ENCODE data around the gene EXOC4. TPM values are rescaled to one million over a fixed set of nuclear protein-coding genes. Genes with fewer than 3 reads are reported as not detected.

EXOC4 gene
- total and polyA plus RNA-seq, 2 donors from 2014 or later, result 22.8 to 78.7 TPM

DNA sequence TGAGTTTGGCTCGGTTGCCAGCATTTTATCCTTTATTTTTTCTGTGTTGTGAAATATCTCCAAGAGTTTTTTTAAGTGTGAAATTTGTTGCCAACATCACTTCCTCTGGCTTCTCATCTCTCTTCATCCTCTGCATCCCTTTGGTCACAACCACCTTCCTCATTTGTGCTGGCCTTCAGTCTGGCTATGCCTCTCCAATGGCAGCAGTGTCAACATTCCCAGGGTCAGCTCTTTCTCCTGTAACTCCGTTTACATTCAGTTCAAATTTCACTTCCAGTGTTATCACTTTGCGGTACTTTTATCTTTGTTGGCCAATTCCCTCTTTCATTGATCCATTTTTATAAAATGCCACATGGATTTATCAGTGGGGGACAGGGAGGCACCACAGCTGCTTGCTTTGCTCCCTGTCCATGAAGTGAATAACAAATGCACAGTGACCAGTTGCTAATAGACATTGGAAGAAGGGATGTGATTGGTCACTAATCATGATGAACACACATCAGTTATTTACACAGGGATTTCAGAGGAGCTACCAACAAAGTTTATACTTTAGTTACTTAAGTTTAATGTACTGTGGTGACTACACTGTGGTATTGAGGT lies 562.8 kb downstream of the EXOC4 start:
- Histone ChIP-seq H3K27ac (ENCODE audit: low read depth in 2 of 2, low read length in 2 of 2) (no peak overlapping the region), H3K4me1 (ENCODE audit: control insufficient read depth in 2 of 3, insufficient read depth in 2 of 3, low read depth in 1 of 3, low read length in 3 of 3) (no peaks in the 10 kb centered on the region), H3K9me3 (ENCODE audit: control insufficient read depth in 2 of 3, insufficient read depth in 1 of 3, low read length in 3 of 3) (no peaks in the 10 kb centered on the region), H3K36me3 (ENCODE audit: control insufficient read depth in 2 of 3, insufficient read depth in 3 of 3, low read length in 3 of 3) (peaks cover 0 to 4% (median 0%) of the 10 kb centered on the region in 3 donors), H3K27me3 (ENCODE audit: control insufficient read depth, insufficient read depth, low read length) (no peaks in the 10 kb centered on the region), H3K9ac (ENCODE audit: low read length in 3 of 3) (no peak overlapping the region), H3K4me3 (ENCODE audit: low read length in 3 of 3) (no peak overlapping the region)
- intact Hi-C loops (cut with DNase I), result no loop called here
- no peak for FAIRE-seq
- no peak for DNase-seq
- TF ChIP-seq, protein P1, sequence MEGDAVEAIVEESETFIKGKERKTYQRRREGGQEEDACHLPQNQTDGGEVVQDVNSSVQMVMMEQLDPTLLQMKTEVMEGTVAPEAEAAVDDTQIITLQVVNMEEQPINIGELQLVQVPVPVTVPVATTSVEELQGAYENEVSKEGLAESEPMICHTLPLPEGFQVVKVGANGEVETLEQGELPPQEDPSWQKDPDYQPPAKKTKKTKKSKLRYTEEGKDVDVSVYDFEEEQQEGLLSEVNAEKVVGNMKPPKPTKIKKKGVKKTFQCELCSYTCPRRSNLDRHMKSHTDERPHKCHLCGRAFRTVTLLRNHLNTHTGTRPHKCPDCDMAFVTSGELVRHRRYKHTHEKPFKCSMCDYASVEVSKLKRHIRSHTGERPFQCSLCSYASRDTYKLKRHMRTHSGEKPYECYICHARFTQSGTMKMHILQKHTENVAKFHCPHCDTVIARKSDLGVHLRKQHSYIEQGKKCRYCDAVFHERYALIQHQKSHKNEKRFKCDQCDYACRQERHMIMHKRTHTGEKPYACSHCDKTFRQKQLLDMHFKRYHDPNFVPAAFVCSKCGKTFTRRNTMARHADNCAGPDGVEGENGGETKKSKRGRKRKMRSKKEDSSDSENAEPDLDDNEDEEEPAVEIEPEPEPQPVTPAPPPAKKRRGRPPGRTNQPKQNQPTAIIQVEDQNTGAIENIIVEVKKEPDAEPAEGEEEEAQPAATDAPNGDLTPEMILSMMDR (IDR thresholded peaks at IDR 0.05; ENCODE audit: borderline replicate concordance, extremely low read depth, insufficient read depth), result no peak

DNA sequence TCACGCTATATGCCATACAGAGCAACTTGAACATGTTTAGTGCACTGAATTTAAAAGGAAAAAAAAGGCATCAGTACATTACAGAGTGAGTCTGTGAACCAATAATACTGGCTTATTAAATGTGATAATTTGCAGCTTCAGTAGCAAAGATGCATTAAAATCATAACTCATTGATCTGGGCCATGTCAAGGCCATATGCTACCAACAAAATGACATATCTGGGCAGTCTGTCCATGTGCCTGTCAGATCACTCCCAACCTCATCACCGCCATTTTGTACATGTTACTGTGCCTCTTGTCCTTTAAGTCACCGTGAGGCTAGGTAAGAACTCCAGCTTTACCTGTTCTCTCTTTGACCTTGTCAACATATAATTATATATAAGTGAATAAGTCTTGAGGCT lies 566.8 kb downstream of the EXOC4 start:
- intact Hi-C loops (cut with DNase I), result no loop called here
- Histone ChIP-seq H3K4me3 (ENCODE audit: low read length in 3 of 3) (no peak overlapping the region), H3K27me3 (ENCODE audit: control insufficient read depth, insufficient read depth, low read length) (no peaks in the 10 kb centered on the region), H3K36me3 (ENCODE audit: control insufficient read depth in 2 of 3, insufficient read depth in 3 of 3, low read length in 3 of 3) (peaks cover 0 to 4% (median 0%) of the 10 kb centered on the region in 3 donors), H3K4me1 (ENCODE audit: control insufficient read depth in 2 of 3, insufficient read depth in 2 of 3, low read depth in 1 of 3, low read length in 3 of 3) (no peaks in the 10 kb centered on the region), H3K9ac (ENCODE audit: low read length in 3 of 3) (no peak overlapping the region), H3K9me3 (ENCODE audit: control insufficient read depth in 2 of 3, insufficient read depth in 1 of 3, low read length in 3 of 3) (no peaks in the 10 kb centered on the region), H3K27ac (ENCODE audit: low read depth in 2 of 2, low read length in 2 of 2) (no peak overlapping the region)
- DNase-seq (no peak), FAIRE-seq (no peak)
- TF ChIP-seq, protein P1 (IDR thresholded peaks at IDR 0.05; ENCODE audit: borderline replicate concordance, extremely low read depth, insufficient read depth), result no peak

DNA sequence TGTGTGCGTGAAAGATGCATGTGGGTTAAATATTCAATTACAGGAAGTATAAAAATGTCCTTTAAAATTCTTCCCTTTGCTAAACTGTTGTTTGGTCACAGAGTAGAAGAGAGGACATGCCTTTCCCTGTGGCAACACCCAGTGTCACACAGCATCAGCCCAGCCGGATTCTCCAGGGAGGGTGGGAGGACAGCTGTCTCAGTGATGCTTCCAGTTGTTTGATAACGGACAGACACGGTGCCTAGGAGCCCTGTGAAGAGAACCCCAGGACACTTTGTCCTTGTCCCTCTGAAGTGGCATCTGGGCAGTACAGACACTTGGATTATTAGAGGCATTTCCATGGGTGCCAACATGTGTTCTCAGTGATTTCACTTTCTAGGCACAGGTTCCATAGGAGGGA lies 567.7 kb downstream of the EXOC4 start:
- FAIRE-seq, result no peak
- TF ChIP-seq, protein P1 (IDR thresholded peaks at IDR 0.05; ENCODE audit: borderline replicate concordance, extremely low read depth, insufficient read depth), result no peak

DNA sequence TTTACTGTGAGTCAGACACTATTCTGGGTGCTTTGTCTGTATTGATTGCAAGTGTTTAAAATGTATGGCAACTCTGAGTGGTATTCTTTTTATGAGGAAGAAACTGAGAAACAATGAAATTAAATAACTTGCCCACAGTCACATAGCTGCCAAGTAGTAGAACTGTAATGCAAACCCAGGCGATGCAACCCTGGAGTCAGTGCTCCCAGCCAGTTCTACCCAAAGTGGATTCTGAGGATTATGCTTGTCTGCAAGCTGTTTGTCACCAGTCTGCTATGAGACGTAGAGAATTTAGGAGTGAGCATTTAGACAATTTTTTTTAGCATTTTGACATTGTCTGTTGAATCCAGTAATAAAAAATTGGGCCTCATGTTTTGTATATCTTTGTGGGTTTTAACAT lies 568.3 kb downstream of the EXOC4 start:
- no peak overlapping the region for H3K4me3 ChIP-seq (ENCODE audit: low read length in 3 of 3)
- peaks cover 0 to 4% (median 0%) of the 10 kb centered on the region in 3 donors for H3K36me3 ChIP-seq (ENCODE audit: control insufficient read depth in 2 of 3, insufficient read depth in 3 of 3, low read length in 3 of 3)
- H3K27me3 ChIP-seq (ENCODE audit: control insufficient read depth, insufficient read depth, low read length), result no peaks in the 10 kb centered on the region
- no peak overlapping the region for H3K9ac ChIP-seq (ENCODE audit: low read length in 3 of 3)
- no peak for FAIRE-seq
- no peak overlapping the region for H3K27ac ChIP-seq (ENCODE audit: low read depth in 2 of 2, low read length in 2 of 2)
- no peaks in the 10 kb centered on the region for H3K9me3 ChIP-seq (ENCODE audit: control insufficient read depth in 2 of 3, insufficient read depth in 1 of 3, low read length in 3 of 3)
- H3K4me1 ChIP-seq (ENCODE audit: control insufficient read depth in 2 of 3, insufficient read depth in 2 of 3, low read depth in 1 of 3, low read length in 3 of 3), result no peaks in the 10 kb centered on the region
- no peak for DNase-seq
- TF ChIP-seq, protein P1 (IDR thresholded peaks at IDR 0.05; ENCODE audit: borderline replicate concordance, extremely low read depth, insufficient read depth), result no peak
- intact Hi-C loops (cut with DNase I), result no loop called here

More for the DNA sequence above, 567.7 kb downstream of the EXOC4 start:
- Histone ChIP-seq H3K27ac (ENCODE audit: low read depth in 2 of 2, low read length in 2 of 2) (no peak overlapping the region), H3K9me3 (ENCODE audit: control insufficient read depth in 2 of 3, insufficient read depth in 1 of 3, low read length in 3 of 3) (no peaks in the 10 kb centered on the region), H3K4me1 (ENCODE audit: control insufficient read depth in 2 of 3, insufficient read depth in 2 of 3, low read depth in 1 of 3, low read length in 3 of 3) (no peaks in the 10 kb centered on the region), H3K4me3 (ENCODE audit: low read length in 3 of 3) (no peak overlapping the region), H3K36me3 (ENCODE audit: control insufficient read depth in 2 of 3, insufficient read depth in 3 of 3, low read length in 3 of 3) (peaks cover 0 to 4% (median 0%) of the 10 kb centered on the region in 3 donors), H3K27me3 (ENCODE audit: control insufficient read depth, insufficient read depth, low read length) (no peaks in the 10 kb centered on the region), H3K9ac (ENCODE audit: low read length in 3 of 3) (no peak overlapping the region)
- no peak for DNase-seq
- intact Hi-C loops (cut with DNase I), result no loop called here

Data from kidney (tissue), 14 donors.